8988T (cell line): Measurements from ENCODE around the gene KIN.
"Not testable (repeated sequence)": the region's sequence is repeated elsewhere in the genome, so short reads cannot be mapped to it uniquely, and the experiment has no call there.

Source experiments
- DNase-seq: peaks from one replicate; pipeline ENCODE4 v3.0.0; 2011

The KIN gene

DNA sequence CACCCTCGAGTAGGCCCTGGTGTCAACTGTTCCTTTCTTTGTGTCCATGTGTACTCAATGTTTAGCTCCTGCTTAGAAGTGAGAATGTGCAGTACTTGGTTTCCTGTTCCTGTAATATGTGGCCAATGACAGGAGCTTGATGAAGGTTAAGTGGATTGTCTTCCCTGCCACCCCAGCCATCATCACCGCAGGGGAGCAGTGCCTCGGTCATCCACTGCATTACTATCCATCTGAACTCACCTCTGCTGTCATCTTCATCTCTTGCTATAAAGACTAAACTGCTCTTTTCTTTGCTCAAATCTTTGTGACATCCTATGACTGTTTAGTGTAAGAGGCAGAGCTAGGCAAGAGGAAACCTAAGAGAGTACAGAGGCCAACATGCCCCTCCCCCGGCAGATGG, 69.1 kb downstream of the KIN start:
- no peak for DNase-seq

- no peak for DNase-seq
Measured at GRCh38 chr10:7717767-7718166, 70.0 kb downstream of the KIN start.

DNA sequence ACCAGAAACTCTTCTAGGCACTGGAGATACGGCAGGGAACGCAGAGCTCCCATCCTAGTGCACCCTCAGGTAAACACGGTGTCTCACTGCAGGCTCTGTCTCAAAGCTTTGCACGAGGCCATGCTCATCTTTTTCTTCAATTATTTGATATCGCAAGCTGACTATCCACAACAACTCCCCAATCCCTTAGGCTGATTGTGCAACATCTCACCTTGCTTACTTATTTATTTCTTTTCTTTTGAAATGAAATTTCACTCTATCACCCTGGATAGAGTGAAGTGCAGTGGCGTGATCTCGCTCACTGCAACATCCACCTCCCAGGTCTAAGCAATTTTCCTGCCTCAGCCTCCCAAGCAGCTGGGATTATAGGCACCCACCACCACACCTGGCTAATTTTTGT, 72.3 kb downstream of the KIN start:
- DNase-seq: no peak

GRCh38 chr10:7711075-7711474, 76.7 kb downstream of the KIN start:
- not testable (repeated sequence) for DNase-seq

GRCh38 chr10:7710446-7710845, 77.3 kb downstream of the KIN start:
- no peak for DNase-seq

- DNase-seq: no peak
Measured at GRCh38 chr10:7708832-7709231, 79.0 kb downstream of the KIN start.

DNA sequence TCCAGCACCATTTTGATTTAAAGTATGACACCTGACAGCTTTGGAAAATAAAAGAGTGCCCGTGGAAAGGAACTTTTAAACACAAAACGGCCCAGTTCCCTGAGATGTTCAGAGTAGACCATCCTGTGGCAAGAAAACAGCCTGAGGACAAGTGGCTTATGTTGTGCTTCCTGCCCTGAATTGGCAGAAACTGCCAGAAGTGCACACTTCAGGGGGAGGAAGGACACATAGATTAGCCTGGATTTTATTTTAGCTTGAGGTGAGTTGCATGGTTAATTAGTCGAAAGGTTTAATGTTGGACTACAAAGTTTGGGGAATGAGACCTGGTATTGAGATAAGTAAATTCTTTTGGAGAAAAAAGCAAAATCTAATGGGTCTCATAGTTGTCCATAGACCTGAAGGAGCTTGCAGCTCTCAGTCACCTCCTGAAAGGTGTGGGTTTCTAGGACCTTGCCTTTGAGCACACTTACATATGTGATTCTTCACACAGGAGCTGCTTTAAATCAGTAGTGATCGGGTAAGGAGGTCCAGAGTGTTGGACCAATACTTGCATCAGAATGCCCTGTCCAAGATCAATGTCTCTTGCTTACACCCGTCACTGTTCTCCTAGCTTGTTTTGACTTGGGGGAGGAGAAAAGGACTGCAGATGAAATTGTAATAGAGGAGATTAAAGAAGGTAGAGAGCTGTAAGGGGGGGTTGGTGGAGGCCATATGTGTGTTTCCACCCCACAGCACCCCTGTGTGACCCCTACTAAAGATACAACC, 79.8 kb downstream of the KIN start:
- no peak for DNase-seq

- DNase-seq: no peak
Measured at GRCh38 chr10:7707102-7707501, 80.7 kb downstream of the KIN start.

- no peak for DNase-seq
Measured at GRCh38 chr10:7706534-7707073, 81.2 kb downstream of the KIN start.

- no peak for DNase-seq
Measured at GRCh38 chr10:7705341-7705740, 82.5 kb downstream of the KIN start.

DNA sequence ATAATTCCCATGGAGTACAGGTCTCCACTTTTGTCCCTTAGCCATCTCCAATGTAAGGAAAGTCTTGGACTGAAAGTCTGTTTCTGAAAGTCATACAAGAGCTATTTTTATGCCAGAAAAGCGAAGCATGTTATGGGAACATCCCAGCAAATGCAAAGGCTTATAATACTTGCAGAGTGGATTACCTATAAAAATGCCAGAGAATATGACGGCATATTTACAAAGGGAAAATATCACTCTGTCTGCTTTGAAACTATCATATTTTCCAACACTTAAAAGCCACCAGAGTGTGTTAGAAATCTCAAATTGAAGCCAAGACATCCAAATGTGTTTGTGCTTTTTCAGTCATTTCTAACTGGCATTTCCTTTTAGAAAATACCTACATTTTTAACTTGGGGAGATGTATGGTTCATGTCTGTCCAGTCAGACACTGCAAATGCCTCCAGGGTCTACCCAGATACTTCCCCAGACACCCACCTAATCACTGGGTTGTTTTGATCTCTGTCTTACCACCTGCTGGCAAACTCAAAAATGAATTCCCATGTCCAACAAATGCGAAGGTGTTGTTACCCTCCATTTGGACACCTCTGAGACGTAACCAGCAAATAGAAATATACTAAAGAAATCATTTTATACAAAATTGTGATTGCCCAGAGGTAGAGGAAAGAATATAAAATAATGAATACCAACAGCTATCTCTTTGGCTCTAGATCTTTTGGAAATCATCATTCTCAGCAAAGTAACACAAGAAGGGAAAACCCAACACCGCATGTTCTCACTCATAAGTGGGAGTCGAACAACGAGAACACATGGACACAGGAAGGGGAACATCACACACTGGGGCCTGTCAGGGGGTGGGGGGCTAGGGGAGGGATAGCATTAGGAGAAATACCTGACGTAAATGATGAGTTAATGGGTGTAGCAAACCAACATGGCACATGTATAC, 83.4 kb downstream of the KIN start:
- DNase-seq: no peak

GRCh38 chr10:7703140-7703539, 84.7 kb downstream of the KIN start, which contains the start of gene ITIH2:
Gene ITIH2, plus strand, starts transcription at chr10:7703316. Its CDS starts 119 bp downstream, at chr10:7703435.
- DNase-seq: no peak

DNA sequence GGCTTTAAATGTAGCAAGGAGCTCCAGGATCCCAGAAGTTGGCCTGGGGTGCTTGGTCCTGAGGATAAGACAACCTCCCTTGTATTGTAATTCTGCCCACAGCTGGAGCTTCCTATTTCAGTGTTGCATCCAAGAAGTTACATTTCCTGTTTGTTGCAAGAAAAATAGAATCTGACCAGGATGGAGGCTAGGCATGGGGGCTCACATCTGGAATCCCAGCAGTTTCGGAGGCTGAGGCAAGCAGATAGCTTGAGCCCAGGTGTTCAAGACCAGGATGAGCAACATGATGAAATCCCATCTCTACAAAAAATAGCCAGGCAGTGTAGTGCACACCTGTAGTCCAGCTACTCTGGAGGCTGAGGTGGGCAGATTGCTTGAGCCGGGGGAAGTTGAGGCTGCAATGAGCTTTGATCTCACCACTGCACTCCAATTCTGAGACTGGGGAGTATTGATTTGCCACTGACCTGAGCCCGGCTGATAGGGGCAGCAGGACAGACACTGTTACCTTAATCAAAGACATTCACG, 85.4 kb downstream of the KIN start:
- DNase-seq: no peak

- DNase-seq: no peak
Measured at GRCh38 chr10:7701158-7701742, 86.5 kb downstream of the KIN start.
